Mammary epithelial cell (primary cell): Measurements from ENCODE around the gene SART1.

Source experiments
- EZH2 ChIP-seq: IDR thresholded peaks from 2 replicates; pipeline ENCODE4 v1.6.1; 2012; ENCODE audit warnings: low read length, inconsistent platforms, borderline replicate concordance
- TF ChIP-seq, protein P1 (sequence below), 2 donors: IDR thresholded peaks in 1 of 2; conservative IDR thresholded peaks in 1 of 2; 2 replicates each; pipeline ENCODE4 v1.5.1; 2011 to 2012; ENCODE audit warnings: inconsistent platforms in 2 of 2, low read length in 2 of 2, mild to moderate bottlenecking in 2 of 2, control low read depth in 1 of 2, low read depth in 1 of 2; ENCODE audit not compliant: insufficient read depth in 1 of 2; ENCODE audit errors: extremely low read depth in 1 of 2

DNA sequence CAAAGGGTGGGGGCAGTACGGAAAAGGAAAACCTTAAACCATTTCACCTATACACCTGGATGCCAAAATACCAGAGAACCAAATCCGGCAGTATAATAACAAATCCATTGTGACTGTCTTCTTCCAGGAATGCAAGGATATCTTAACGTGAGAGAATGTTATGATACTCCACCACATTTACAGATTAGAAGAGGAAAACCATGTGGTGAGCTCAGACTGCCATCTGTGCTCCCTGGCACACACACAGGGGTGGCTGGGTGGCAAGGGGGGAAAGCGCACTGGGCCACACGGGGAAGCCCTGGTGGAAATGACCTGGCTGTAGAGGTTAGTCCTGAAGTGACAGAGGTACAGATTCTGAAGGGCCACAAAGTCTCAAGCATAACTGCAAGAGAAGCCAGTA is 30.5 kb downstream of the SART1 start:
- TF ChIP-seq, protein P1, sequence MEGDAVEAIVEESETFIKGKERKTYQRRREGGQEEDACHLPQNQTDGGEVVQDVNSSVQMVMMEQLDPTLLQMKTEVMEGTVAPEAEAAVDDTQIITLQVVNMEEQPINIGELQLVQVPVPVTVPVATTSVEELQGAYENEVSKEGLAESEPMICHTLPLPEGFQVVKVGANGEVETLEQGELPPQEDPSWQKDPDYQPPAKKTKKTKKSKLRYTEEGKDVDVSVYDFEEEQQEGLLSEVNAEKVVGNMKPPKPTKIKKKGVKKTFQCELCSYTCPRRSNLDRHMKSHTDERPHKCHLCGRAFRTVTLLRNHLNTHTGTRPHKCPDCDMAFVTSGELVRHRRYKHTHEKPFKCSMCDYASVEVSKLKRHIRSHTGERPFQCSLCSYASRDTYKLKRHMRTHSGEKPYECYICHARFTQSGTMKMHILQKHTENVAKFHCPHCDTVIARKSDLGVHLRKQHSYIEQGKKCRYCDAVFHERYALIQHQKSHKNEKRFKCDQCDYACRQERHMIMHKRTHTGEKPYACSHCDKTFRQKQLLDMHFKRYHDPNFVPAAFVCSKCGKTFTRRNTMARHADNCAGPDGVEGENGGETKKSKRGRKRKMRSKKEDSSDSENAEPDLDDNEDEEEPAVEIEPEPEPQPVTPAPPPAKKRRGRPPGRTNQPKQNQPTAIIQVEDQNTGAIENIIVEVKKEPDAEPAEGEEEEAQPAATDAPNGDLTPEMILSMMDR (conservative IDR thresholded peaks at IDR 0.05 in 1 of 2, IDR thresholded peaks at IDR 0.05 in 1 of 2; ENCODE audit: extremely low read depth in 1 of 2, insufficient read depth in 1 of 2, low read depth in 1 of 2, low read length in 2 of 2), result no peak
- TF ChIP-seq EZH2, result no peak
